MV-4-11 (cell line): ENCODE measurements around the gene DTYMK.
"Not testable (repeated sequence)": the region's sequence is repeated elsewhere in the genome, so short reads cannot be mapped to it uniquely, and the experiment has no call there.

Experiments used
- DNase-seq: peaks from one replicate; lab custom pipeline; 2025; lab: John Stamatoyannopoulos, UW

Gene DTYMK

GRCh38 chr2:241672243-241673188, 14.1 kb downstream of the DTYMK start:
- no peak for DNase-seq

GRCh38 chr2:241671457-241672240, 15.0 kb downstream of the DTYMK start:
- DNase-seq = no peak

GRCh38 chr2:241670333-241671110, 16.1 kb downstream of the DTYMK start:
- DNase-seq = no peak

- DNase-seq = no peak
Measured at GRCh38 chr2:241668839-241669238, 17.8 kb downstream of the DTYMK start.

GRCh38 chr2:241668354-241668753, 18.3 kb downstream of the DTYMK start:
- no peak for DNase-seq

GRCh38 chr2:241666627-241667400, 19.8 kb downstream of the DTYMK start:
- DNase-seq = no peak

- DNase-seq = no peak
Measured at GRCh38 chr2:241665731-241666440, 20.7 kb downstream of the DTYMK start.

GRCh38 chr2:241662731-241663130, 23.9 kb downstream of the DTYMK start:
- not testable (repeated sequence) for DNase-seq

GRCh38 chr2:241660593-241661213, 25.9 kb downstream of the DTYMK start:
- DNase-seq = no peak

- DNase-seq = peak; percentile 45
Measured at GRCh38 chr2:241659150-241659739, 27.4 kb downstream of the DTYMK start.

- DNase-seq = no peak
Measured at GRCh38 chr2:241658296-241658695, 28.3 kb downstream of the DTYMK start.

GRCh38 chr2:241657786-241658254, 28.8 kb downstream of the DTYMK start:
- no peak for DNase-seq

GRCh38 chr2:241656190-241656741, 30.3 kb downstream of the DTYMK start:
- DNase-seq = no peak

GRCh38 chr2:241655516-241656189, 31.0 kb downstream of the DTYMK start:
- DNase-seq = no peak

GRCh38 chr2:241654551-241654950, 32.1 kb downstream of the DTYMK start:
- DNase-seq = no peak

- no peak for DNase-seq
Measured at GRCh38 chr2:241653210-241653750, 33.3 kb downstream of the DTYMK start.

GRCh38 chr2:241652722-241653121, 33.9 kb downstream of the DTYMK start:
- no peak for DNase-seq

GRCh38 chr2:241652142-241652541, 34.5 kb downstream of the DTYMK start:
- no peak for DNase-seq

GRCh38 chr2:241649927-241650326, 36.7 kb downstream of the DTYMK start:
- no peak for DNase-seq
